HL-60 (cell line): ENCODE data around the gene PKP3.
"Not testable (repeated sequence)": the region's sequence is repeated elsewhere in the genome, so short reads cannot be mapped to it uniquely, and the experiment has no call there.

ENCODE experiments used
- DNase-seq, 2 experiments: peaks; one replicate each; pipeline ENCODE4 v3.0.0-alpha.2; 2010 to 2020; ENCODE audit warnings: low read depth in 1 of 2, low spot score in 1 of 2
- H3K27ac ChIP-seq: fragments of 250-450 bp; sonication (Bioruptor Pico); replicated peaks from 2 replicates; pipeline ENCODE4 v1.5.1; 2020; ENCODE audit warnings: mild to moderate bottlenecking, moderate library complexity
- H3K27me3 ChIP-seq: fragments of 250-450 bp; sonication (Bioruptor Pico); 2 replicates; pipeline ENCODE4 v1.5.1; 2021; ENCODE audit warnings: mild to moderate bottlenecking, moderate library complexity; ENCODE audit not compliant: insufficient read depth, poor library complexity, severe bottlenecking
- H3K4me3 ChIP-seq: replicated peaks from 2 replicates; pipeline ENCODE4 v1.5.1; 2011; ENCODE audit warnings: mild to moderate bottlenecking, control low read depth, low read length; ENCODE audit not compliant: insufficient read depth
- GABPA ChIP-seq: IDR thresholded peaks from 2 replicates; pipeline ENCODE4 v1.6.1; 2012; ENCODE audit warnings: low read depth
- POLR2AphosphoS5 ChIP-seq: IDR thresholded peaks from 2 replicates; pipeline ENCODE4 v1.6.1; 2012; ENCODE audit warnings: low read depth
- SPI1 ChIP-seq: IDR thresholded peaks from 2 replicates; pipeline ENCODE4 v1.6.1; 2012; ENCODE audit warnings: low read depth, mild to moderate bottlenecking, borderline replicate concordance
- TF ChIP-seq, protein P1 (sequence below): IDR thresholded peaks from 2 replicates; pipeline ENCODE4 v1.6.1; 2012; ENCODE audit warnings: low read depth; ENCODE audit not compliant: insufficient replicate concordance
- TF ChIP-seq, protein P2 (sequence below): IDR thresholded peaks from one replicate; pipeline ENCODE4 v1.5.1; 2011; ENCODE audit warnings: low read length, control low read depth, inconsistent platforms; ENCODE audit not compliant: insufficient read depth

The PKP3 gene

DNA sequence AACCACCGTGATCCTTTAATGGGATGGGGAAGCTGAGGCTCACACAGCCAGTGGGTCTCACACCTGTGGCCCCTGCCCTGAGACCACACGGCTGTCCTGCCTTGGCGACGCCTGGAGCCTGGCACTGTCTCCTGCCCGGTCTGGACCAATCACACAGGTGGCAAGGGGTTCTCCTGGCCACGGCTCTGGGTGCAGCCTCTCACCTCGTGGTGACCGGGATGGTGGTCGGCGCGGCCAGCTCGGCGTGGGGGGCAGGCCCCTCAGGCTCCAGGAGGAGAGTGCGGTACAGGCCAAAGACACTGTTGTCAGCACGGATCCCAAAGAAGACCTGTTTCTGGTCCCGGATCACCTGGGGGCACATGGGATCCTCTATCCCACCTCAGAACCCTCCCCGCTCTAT lies 39.1 kb downstream of the PKP3 start:
- Histone ChIP-seq H3K4me3 (no peak overlapping the region), H3K27ac (no peak overlapping the region), H3K27me3 (no peaks in the 10 kb centered on the region)
- TF ChIP-seq, protein P1, sequence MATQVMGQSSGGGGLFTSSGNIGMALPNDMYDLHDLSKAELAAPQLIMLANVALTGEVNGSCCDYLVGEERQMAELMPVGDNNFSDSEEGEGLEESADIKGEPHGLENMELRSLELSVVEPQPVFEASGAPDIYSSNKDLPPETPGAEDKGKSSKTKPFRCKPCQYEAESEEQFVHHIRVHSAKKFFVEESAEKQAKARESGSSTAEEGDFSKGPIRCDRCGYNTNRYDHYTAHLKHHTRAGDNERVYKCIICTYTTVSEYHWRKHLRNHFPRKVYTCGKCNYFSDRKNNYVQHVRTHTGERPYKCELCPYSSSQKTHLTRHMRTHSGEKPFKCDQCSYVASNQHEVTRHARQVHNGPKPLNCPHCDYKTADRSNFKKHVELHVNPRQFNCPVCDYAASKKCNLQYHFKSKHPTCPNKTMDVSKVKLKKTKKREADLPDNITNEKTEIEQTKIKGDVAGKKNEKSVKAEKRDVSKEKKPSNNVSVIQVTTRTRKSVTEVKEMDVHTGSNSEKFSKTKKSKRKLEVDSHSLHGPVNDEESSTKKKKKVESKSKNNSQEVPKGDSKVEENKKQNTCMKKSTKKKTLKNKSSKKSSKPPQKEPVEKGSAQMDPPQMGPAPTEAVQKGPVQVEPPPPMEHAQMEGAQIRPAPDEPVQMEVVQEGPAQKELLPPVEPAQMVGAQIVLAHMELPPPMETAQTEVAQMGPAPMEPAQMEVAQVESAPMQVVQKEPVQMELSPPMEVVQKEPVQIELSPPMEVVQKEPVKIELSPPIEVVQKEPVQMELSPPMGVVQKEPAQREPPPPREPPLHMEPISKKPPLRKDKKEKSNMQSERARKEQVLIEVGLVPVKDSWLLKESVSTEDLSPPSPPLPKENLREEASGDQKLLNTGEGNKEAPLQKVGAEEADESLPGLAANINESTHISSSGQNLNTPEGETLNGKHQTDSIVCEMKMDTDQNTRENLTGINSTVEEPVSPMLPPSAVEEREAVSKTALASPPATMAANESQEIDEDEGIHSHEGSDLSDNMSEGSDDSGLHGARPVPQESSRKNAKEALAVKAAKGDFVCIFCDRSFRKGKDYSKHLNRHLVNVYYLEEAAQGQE, result no peak
- TF ChIP-seq, protein P2, sequence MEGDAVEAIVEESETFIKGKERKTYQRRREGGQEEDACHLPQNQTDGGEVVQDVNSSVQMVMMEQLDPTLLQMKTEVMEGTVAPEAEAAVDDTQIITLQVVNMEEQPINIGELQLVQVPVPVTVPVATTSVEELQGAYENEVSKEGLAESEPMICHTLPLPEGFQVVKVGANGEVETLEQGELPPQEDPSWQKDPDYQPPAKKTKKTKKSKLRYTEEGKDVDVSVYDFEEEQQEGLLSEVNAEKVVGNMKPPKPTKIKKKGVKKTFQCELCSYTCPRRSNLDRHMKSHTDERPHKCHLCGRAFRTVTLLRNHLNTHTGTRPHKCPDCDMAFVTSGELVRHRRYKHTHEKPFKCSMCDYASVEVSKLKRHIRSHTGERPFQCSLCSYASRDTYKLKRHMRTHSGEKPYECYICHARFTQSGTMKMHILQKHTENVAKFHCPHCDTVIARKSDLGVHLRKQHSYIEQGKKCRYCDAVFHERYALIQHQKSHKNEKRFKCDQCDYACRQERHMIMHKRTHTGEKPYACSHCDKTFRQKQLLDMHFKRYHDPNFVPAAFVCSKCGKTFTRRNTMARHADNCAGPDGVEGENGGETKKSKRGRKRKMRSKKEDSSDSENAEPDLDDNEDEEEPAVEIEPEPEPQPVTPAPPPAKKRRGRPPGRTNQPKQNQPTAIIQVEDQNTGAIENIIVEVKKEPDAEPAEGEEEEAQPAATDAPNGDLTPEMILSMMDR, result no peak
- TF ChIP-seq SPI1 (no peak), POLR2AphosphoS5 (no peak), GABPA (no peak)
- DNase-seq, result no peak

DNA sequence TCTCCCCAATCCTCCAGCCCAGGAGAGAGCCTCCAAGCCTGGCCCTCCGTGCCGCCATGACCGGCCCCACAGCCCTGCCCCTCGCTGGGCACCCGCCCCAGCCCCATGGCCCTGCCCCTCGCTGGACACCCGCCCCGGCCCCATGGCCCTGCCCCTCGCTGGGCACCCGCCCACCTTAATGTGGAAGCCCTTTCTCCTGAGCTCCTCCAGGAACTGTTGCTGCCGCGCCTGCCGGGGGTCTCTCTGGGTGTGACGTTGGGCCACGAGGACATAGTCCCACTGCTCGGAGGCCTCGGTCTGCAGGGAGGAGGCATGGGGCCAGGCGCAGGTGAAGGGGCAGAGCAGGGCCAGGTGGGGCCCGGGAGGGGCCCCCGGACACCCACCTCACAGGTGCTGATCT lies 39.6 kb downstream of the PKP3 start:
- Histone ChIP-seq H3K4me3 (no peak overlapping the region), H3K27me3 (no peaks in the 10 kb centered on the region), H3K27ac (no peak overlapping the region)
- no peak for DNase-seq
- TF ChIP-seq POLR2AphosphoS5, result no peak
- no peak for TF ChIP-seq GABPA
- TF ChIP-seq, protein P2, result no peak
- TF ChIP-seq, protein P1, result no peak
- no peak for TF ChIP-seq SPI1

DNA sequence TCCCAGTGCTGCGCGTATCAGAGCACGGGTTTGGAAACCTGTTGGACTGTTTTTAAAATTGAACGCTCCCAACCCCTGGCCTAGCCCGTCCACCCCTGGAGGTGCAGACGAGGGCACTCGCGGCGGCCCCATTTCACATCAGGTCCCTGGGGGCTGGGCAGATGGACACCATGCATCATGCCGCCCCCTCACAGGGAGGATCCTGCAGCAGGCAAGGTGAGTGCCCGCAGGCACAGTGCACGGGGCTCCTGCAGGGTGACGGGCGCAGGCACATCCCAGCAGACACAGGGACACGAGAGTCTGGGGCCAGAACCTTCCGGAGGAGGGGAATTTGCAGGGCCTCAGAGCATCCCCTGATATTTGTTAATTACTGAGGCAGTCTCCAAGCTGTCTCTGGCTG lies 40.5 kb downstream of the PKP3 start:
- H3K27me3 ChIP-seq, result no peaks in the 10 kb centered on the region
- TF ChIP-seq POLR2AphosphoS5, result no peak
- TF ChIP-seq, protein P2, result no peak
- no peak overlapping the region for H3K4me3 ChIP-seq
- DNase-seq, result no peak
- no peak overlapping the region for H3K27ac ChIP-seq

DNA sequence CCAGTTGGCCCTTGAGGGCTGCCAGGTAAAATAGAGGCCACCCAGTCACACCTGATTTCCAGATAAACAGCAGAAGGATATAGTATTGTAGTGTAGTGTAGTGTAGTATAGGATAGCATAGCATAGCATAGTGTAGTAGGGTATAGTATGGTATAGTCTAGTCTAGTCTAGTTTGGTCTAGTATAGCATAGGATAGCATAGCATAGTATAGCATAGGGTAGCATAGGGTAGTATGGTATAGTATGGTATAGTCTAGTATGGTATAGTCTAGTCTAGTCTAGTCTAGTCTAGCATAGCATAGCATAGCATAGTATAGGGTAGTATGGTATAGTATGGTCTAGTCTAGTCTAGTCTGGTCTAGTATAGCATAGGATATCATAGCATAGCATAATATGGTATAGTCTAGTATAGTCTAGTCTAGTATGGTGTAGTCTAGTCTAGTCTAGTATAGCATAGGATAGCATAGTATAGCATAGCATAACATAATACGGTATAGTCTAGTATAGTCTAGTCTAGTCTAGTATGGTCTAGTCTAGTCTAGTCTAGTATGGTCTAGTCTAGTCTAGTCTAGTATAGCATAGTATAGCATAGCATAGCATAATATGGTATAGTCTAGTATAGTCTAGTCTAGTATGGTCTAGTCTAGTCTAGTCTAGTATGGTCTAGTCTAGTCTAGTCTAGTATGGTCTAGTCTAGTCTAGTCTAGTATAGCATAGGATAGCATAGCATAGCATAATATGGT lies 41.2 kb downstream of the PKP3 start:
- H3K4me3 ChIP-seq, H3K27ac ChIP-seq, DNase-seq, H3K27me3 ChIP-seq: not testable (repeated sequence)
